ENCODE measurements around the gene SLC35B2.

GRCh38 chr6:44224965-44225305 is 32.4 kb downstream of the SLC35B2 start:
- TF ChIP-seq CBFB (CRISPR knock-in tag; IDR thresholded peaks at IDR 0.05; ENCODE audit: low read depth) (no peak), SMAD3 (CRISPR knock-in tag; IDR thresholded peaks at IDR 0.05; ENCODE audit: borderline replicate concordance) (no peak), NR1H2 (CRISPR knock-in tag; IDR thresholded peaks at IDR 0.05) (no peak)
